Left ventricle myocardium inferior (tissue), 1 donor: Measurements from ENCODE around the gene MYO1H. TPM values are rescaled to one million over a fixed set of nuclear protein-coding genes. Genes with fewer than 3 reads are reported as not detected.

Experiments
- DNase-seq: peaks from one replicate; pipeline ENCODE4 v3.0.0-alpha.2; 2020
- H3K27ac ChIP-seq: fragments of 200-600 bp; replicated peaks from 2 replicates; pipeline ENCODE4 v1.8.0; 2021
- H3K27me3 ChIP-seq: fragments of 200-600 bp; 2 replicates; pipeline ENCODE4 v1.8.0; 2021; ENCODE audit warnings: low read depth
- H3K36me3 ChIP-seq: fragments of 200-600 bp; 2 replicates; pipeline ENCODE4 v1.8.0; 2021
- H3K4me1 ChIP-seq: fragments of 200-600 bp; 2 replicates; pipeline ENCODE4 v1.8.0; 2021
- H3K4me3 ChIP-seq: fragments of 200-600 bp; 2 replicates; pipeline ENCODE4 v1.8.0; 2021; ENCODE audit warnings: mild to moderate bottlenecking, moderate library complexity
- H3K9me3 ChIP-seq: fragments of 200-600 bp; replicated peaks from 2 replicates; pipeline ENCODE4 v1.8.0; 2021
- intact Hi-C: fragments of 100-400 bp; cut with micrococcal nuclease; formaldehyde crosslinking; loops from one replicate; pipeline ENCODE4 v1.11.0; 2022
- total RNA-seq: library from RNA; stranded (reverse); fragmentation: NEBNext Ultra II Directional; extraction: Animal tissue kit (Norgen Biotek cat#: 25700); gene quantifications from one replicate; pipeline ENCODE4 v1.2.1, GENCODE V29; 2021
- TF ChIP-seq, protein P1 (sequence below): fragments of 200-600 bp; IDR thresholded peaks from 2 replicates; pipeline ENCODE4 v1.8.0; 2021; ENCODE audit warnings: antibody characterized with exemption, mild to moderate bottlenecking, borderline replicate concordance
- donor health status: DM: no; HTN: yes; CAD: no; lungs with severe emphysema.

Gene MYO1H
- total RNA-seq, 1 donor from 2014 or later, result 0.16 TPM

DNA sequence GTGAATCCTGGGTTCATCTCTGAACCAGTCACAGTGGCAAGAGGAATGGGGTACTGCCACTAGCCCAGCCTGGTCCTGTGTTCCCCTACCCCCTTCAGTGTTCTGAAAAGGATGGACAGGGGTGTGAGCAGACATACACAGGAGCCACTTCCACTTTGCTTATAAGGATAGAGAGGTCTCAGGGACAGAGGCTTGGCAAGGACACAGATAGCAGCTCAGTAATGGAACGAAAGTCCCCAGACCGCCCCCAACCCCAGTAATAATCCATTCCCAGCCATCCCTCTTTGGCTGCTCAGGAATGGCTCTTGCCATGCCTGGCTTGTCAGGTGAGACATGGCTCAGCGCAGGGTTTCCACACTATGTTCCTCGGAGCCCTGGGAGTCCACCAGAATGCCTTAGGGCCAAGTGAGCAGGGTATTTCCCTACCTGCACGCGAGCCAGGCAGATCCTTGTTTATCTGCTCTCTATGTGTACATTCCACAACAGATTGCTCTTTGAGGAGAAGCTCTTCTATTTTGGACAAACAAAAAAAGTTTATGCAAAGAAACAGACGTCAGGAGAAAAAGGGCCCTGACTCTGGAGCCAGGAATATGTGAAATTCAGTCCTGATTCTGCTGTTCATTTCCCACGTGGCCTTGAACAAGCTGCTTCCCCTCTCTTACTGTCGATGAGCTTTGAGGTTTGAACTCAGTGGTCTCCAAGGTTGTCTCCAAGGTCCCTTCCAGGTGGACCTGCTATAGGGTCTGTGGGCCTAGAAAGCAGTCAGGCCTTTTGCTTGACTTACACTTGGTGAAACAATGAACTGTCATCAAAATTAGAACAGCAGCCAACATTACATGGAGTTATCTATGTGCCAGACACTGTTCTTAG lies 139.7 kb downstream of the MYO1H start:
- intact Hi-C loops, result no loop called here

DNA sequence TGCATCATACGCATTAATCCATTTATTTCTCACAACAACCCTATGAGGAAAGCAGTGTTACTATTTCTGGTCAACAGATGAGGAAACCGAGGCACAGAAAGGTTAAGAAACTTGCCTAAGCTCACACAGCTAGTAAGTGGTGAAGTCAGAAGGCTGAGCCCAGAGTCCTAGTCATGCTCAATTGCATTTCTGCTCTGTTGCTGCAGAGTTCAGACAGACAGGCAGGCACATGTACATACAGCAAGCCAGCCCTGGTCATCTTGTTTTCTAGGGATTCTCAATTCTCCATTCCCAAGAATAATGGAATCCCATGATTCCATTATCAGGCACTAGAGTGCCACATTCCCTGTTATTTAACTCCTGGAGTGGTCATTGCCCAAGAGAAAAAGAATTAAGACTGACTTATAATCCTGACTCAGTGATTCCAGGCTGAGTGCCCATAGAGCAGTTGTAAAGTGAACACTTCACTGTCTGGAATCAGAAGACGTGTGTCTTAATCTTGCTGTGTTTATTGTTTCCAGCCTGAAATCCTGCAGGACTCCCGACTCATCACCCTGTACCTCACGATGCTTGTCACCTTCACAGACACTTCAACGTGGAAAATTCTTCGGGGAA lies 140.5 kb downstream of the MYO1H start:
- Histone ChIP-seq H3K27ac (no peak overlapping the region), H3K4me1 (no peaks in the 10 kb centered on the region), H3K27me3 (no peaks in the 10 kb centered on the region), H3K4me3 (no peak overlapping the region), H3K36me3 (peaks cover 99% of the 10 kb centered on the region), H3K9me3 (no peaks in the 10 kb centered on the region)
- intact Hi-C loops, result no loop called here
- TF ChIP-seq, protein P1, sequence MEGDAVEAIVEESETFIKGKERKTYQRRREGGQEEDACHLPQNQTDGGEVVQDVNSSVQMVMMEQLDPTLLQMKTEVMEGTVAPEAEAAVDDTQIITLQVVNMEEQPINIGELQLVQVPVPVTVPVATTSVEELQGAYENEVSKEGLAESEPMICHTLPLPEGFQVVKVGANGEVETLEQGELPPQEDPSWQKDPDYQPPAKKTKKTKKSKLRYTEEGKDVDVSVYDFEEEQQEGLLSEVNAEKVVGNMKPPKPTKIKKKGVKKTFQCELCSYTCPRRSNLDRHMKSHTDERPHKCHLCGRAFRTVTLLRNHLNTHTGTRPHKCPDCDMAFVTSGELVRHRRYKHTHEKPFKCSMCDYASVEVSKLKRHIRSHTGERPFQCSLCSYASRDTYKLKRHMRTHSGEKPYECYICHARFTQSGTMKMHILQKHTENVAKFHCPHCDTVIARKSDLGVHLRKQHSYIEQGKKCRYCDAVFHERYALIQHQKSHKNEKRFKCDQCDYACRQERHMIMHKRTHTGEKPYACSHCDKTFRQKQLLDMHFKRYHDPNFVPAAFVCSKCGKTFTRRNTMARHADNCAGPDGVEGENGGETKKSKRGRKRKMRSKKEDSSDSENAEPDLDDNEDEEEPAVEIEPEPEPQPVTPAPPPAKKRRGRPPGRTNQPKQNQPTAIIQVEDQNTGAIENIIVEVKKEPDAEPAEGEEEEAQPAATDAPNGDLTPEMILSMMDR, result no peak
- no peak for DNase-seq

More for the DNA sequence above, 139.7 kb downstream of the MYO1H start:
- H3K27ac ChIP-seq, result no peak overlapping the region
- no peak overlapping the region for H3K4me3 ChIP-seq
- no peaks in the 10 kb centered on the region for H3K4me1 ChIP-seq
- no peaks in the 10 kb centered on the region for H3K27me3 ChIP-seq
- peaks cover 96% of the 10 kb centered on the region for H3K36me3 ChIP-seq
- TF ChIP-seq, protein P1, result no peak
- DNase-seq, result no peak
- no peaks in the 10 kb centered on the region for H3K9me3 ChIP-seq

DNA sequence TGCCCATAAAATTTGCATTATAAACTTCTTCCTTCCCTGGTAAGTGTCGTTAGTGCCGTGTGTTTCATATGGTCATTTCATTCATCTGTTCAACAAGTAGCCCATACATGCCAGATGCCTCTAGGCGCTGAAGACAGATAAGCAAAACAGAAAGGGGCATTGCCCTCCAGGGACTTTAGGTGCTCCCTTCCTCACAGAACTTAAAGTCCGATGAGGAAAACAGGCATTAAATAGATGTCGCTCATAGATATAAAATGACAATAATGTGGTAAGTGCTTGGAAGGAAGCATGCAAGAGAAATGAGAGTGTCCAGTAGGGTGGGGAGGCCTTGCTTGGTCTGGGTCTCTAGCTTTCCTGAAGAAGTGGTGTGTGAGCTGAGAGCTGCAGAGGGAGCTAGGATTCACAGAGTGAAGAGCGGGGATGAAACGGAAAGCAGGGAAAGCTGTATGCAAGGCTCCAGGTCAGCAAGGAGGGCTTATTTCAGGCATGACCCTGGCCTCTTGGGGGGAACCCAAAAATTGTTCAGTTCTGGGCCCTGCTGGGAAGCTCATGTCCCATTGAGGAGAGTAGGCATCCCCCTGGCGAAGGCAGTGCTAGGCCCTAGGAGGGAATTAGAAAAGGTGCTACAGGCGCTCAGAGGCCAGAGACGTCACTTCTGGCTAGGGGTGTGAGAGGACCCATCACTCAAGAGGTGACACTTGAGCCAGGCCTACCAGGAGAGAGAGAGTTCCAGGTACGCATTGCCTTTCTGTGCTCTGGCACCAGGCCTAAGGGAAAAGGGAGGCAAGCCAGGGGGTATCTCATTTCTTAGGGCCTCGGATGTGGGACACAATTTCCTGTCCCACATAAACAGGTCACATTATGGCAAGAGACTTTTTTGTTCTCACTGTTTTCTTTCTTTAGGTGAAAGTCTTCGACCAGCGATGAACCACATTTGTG lies 141.6 kb downstream of the MYO1H start:
- H3K27me3 ChIP-seq, result no peaks in the 10 kb centered on the region
- no peaks in the 10 kb centered on the region for H3K4me1 ChIP-seq
- no peak for DNase-seq
- H3K36me3 ChIP-seq, result peaks cover 97% of the 10 kb centered on the region
- TF ChIP-seq, protein P1, result no peak
- no peaks in the 10 kb centered on the region for H3K9me3 ChIP-seq
- intact Hi-C loops, result no loop called here
- H3K27ac ChIP-seq, result no peak overlapping the region
- no peak overlapping the region for H3K4me3 ChIP-seq

DNA sequence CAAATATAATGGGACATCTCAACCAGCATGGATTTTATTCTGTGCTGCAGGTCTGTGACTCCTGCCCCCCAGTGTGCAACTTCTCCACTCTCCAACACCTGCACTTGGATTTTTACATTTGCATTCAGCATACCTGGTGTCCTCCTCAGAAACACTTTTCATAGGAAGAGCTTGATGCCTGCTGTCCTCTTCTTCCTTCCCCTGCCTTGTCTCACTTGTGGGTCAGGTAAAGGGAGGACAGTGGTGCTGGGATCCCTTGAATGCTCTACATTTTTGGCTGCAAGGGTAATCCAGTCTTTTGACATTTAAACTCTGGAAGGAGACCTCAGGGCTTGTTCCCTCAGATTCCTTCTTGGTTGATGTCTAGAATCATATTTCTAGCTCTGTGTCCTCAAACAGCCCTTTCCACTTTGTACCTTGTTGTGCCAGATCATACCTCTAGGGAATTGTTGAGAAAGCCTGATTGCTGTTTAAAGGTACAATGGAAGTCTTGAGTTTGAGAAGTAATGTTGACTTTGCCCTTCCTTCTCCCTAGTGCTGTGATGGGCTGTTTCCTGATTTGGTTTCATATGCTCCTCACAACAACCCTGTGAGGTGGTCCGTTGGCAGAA lies 142.4 kb downstream of the MYO1H start:
- Histone ChIP-seq H3K4me1 (no peaks in the 10 kb centered on the region), H3K9me3 (no peaks in the 10 kb centered on the region), H3K27me3 (no peaks in the 10 kb centered on the region), H3K27ac (no peak overlapping the region), H3K36me3 (peaks cover 97% of the 10 kb centered on the region), H3K4me3 (no peak overlapping the region)
- DNase-seq, result no peak
- TF ChIP-seq, protein P1, result no peak
- intact Hi-C loops, result no loop called here

DNA sequence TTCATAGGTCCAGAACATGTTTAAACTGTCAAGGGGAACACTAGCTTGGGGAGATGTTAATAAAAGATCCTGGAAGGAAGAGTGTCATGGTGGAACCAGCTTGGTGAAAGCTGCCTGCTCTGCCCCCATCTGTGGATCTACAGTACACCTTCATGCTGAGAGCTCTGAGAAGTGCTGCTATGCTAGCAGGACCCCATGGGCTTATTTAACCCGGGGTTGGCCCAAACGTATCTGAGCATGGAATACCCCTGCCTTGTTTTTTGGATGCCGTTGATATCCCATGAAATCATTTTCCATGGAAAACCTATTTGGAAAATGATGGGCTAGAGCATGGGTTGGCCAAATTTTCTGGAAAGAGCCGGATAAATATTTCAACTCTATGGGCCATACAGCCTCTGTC lies 144.0 kb downstream of the MYO1H start:
- Histone ChIP-seq H3K9me3 (no peaks in the 10 kb centered on the region), H3K4me1 (no peaks in the 10 kb centered on the region), H3K36me3 (peaks cover 95% of the 10 kb centered on the region), H3K27me3 (no peaks in the 10 kb centered on the region), H3K4me3 (no peak overlapping the region), H3K27ac (no peak overlapping the region)
- no peak for DNase-seq
- intact Hi-C loops, result no loop called here
- TF ChIP-seq, protein P1, result no peak
